AG08396 (cell line): ENCODE data around the gene RNF125.
"Not testable (repeated sequence)": the region's sequence is repeated elsewhere in the genome, so short reads cannot be mapped to it uniquely, and the experiment has no call there.

Experiments used
- DNase-seq: peaks from one replicate; pipeline ENCODE4 v3.0.0; 2012; ENCODE audit warnings: low spot score, mixed read lengths

The RNF125 gene

DNA sequence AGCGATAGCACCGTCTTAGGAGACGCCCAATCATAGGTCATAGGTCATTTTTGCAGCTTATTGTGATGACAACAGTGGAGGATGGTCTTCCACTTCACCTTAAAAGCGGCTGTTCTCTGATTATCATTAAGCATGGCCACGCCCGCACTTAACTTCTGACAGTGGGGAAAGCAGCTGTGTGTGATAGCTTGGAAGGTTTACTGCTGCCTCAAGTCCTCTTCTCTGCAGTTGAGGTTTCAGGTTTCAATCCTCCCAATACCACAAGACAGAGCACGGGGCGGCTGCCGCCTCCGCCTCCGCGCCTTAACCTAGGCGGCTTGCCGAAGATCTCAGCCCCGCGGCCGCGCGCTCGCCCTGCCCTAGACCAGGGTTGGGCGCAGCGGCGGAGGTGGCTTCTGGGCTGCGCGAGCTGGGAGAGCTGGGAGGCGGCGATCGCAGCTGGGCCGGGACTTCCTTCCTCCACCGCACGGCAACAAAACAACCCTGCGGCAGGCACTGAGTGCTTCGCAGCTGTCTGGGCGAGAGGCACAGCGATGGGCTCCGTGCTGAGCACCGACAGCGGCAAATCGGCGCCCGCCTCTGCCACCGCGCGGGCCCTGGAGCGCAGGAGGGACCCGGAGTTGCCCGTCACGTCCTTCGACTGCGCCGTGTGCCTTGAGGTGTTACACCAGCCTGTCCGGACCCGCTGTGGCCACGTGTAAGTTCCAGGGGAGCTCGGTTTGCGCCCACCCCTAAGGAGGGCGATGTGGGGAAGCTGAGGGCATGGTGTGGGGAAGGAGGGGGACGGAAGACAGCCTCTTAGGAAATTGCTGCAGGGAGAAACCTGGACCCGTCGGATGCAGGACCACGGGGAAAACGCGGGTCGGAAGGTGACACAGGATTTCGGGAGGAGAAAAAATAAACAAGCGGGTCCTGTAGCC, at the start of gene RNF125:
Gene RNF125, plus strand, starts transcription at position 495 of the 920 bp plus-strand sequence. Its CDS starts 39 bp downstream, at position 534.
- DNase-seq = peak; percentile 80

DNA sequence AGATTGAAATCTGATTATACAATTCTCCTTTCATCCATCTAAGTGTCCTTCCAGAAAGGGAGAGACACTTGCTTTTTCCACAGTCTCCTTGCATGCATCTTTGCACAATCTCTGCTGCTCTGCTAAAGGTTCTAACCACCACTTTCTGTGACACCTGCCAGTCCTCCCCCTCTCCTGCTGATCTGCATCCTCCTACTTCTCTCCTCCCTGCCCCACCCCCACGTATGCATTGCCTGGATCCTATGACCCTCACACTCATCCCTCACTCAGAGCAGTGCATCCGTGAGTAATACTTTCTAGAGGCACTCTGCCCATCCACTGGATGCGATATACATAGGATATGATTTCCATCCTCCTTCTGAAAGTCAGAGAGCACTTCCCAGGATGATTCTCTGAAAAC, 48.0 kb upstream of the RNF125 start:
- no peak for DNase-seq

DNA sequence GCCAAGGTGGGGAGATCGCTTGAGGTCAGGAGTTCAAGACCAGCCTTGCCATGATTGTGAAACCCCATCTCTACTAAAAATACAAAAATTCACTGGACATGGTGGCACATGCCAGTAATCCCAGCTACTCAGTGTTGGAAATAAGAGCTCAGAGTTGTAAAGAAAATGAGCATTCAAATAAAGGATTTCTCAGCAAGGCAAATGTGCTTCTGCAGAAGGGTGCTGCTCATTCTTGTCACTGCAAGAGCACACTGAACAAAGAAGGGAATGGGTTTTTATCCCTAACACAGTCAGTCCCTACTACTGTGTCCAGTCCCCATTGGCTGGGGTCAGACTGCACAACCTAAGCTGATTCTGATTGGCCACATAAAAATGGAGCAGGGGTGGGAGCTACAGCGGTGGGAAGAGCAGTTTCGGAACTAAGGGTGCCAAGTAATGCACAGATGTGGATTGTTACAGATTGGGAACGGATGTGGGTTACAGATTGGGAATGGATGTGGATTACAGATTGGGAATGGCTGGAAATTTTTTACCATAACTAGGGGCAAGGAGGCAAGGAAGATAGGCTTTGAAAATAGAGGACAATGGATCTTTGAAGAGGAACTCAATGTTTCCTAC, 44.6 kb upstream of the RNF125 start:
- no peak for DNase-seq

DNA sequence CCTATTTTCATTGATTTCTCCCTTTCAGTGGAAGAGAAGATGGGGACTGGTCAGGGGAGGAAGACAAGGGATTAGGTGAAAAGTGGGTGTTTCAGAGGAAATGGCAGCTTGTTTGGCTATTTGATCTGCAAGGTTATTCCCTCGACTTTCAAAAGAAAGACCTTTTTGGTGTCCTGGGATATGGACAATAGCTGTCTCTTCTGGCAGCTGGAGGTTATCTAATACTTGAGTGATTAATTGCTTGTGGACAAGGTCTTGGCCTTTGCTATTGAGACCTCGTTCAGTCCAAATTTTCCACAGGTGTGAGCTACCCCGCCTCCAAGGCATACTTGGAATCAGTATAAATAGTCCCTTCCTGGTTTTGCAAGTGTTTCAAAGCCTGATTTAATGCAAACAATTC, 42.4 kb upstream of the RNF125 start:
- no peak for DNase-seq

DNA sequence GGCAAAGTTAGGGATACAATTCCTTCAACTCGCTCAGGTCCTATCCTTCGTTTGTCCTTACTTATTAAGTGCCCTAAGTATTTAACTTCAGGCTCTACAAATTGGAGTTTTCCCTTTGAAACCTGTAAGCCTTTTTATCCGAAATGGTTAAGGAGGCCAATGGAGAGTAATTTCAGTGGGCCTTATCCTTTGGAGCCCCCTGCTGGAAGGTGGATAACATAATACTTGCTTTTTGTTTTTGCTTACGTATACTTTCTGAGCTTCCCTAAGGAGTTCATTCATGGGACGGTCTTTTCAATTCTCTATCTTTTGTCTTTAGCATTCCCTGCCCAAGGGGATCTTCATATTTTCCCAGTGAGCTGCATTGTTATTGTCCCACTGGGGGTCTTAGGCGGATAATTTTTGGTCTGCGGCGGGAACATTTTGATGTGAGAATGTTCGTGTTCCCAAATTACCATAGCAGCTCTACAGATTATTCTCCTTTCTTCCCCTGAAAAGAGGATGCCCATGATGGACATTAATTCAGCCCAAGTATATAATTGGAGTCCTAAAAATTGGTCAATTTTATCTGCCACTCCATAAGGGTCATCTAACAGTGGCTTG, 41.3 kb upstream of the RNF125 start:
- DNase-seq = peak; percentile 52

DNA sequence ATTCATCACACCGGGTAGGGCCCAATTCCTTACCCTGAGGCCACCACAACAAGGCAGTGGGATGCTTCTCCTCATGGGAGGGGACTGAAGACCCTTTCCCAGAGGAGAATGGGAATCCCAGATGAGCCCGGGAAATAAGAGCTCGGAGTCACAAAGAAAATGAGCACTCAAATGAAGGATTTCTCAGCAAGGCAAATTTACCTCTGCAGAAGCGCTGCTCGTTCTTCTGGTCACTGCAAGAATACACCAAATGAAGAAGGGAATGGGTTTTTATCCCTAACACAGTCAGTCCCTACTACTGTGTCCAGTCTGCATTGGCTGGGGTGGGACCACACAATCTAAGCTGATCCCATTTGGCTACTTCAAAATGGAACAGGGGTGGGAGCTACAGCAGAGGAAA, 40.0 kb upstream of the RNF125 start:
- no peak for DNase-seq

DNA sequence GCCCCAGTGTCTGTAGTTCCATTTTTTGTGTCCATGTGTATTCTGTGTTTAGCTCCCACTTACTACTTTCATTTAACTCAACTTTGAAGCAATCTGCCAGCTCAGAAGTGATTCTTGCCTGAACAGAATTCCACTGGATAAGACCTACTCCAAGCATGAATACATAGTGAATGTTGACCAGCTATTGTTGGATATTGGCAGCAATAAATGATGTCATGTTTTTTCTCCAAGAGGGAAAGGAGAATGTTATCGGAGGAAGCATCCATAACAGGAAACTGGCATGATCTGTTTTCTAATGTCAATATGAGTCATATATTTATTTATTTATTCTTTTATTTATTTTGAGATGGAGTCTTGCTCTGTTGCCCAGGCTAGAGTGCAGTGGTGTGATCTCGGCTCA, 38.9 kb upstream of the RNF125 start:
- no peak for DNase-seq

DNA sequence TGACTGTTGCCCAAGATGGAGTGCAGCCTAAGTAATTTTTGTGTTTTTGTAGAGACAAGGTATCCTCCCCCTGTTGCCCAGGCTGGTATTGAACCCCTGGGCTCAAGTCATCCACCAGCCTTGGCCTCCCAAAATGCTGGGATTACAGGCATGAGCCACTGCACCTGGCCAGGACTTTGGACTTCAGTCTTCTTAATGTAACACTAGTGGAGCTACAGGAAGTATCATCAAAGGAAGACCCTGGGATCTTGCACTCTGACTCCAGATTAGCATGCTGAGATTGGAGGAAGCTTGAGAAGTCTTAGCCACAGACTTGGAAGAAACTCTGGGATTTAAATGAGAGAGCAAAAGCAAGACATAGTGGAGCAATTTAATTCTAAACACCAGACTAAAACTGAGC, 37.8 kb upstream of the RNF125 start:
- DNase-seq = no peak

DNA sequence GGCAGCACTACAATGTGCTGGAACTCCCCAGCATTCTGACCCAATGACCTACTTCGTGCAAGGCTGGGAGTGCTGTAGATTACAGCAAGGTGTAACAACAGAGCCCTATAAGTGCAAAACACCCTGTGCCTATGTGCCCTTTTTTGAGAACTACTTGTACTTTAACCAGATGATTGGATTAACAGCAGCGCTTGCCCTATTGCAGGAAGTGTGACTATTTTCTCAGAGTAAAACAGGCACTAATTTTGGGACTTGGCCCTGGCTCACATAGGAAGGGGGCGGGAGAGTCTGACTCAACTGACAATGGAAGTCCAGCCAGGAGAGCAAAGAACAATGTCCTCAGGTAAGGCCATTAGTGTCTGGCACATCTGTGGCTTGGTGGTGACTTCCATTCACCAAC, 35.6 kb upstream of the RNF125 start:
- DNase-seq = no peak

DNA sequence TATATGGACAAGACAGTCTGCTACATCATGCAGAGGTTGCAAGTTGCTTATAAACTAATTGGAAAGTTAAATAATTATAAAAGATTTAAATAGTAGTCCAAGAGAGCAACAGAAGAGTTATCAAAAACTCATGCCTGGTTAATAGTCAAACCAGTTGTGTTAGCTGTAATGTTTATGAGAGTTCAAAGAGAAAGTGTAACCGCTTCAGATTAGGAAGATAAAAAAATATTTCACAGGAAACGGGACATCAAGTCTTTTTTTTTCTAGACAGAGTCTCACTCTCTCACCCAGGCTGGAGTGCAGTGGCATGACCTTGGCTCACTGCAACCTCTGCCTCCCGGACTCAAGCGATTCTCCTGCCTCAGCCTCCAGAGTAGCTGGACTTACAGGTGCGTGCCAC, 34.6 kb upstream of the RNF125 start:
- no peak for DNase-seq

DNA sequence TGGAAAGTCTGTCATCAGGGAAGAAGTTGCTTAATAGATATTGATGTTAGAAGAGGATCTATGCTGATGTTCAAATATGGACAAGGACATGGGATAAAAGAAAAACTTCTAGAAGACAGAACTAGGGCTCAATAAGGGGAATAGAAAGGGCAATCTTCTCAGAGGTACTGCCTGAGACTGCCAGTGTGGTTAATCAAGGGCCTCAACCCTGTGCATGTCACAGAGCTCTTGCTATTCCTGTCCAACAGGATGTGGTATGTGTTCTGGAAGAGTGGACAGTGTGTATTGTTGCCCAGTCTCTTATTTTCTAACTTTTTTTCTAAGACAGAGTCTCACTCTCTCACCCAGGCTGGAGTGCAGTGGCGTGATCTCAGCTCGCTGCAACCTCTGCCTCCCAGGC, 27.8 kb upstream of the RNF125 start:
- DNase-seq = no peak

DNA sequence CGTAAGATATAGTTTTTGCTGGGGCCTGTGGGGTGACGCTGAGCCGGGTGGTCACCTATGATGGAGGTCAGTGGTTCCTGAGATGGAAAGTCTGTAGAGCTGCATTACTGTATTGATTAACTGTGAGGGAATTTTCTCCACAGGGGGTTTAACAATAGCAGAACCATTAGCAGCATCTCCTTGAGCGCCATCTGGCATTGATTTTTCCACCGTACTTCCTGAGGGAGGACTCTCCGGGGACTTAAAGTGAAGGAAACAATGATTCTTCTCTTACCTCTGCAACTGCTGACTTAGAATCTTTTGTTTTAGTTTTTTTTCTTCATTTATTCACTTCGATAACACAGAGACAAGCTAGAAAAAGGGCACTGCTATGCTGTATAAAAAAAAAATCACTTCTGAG, 22.6 kb upstream of the RNF125 start:
- DNase-seq = no peak

DNA sequence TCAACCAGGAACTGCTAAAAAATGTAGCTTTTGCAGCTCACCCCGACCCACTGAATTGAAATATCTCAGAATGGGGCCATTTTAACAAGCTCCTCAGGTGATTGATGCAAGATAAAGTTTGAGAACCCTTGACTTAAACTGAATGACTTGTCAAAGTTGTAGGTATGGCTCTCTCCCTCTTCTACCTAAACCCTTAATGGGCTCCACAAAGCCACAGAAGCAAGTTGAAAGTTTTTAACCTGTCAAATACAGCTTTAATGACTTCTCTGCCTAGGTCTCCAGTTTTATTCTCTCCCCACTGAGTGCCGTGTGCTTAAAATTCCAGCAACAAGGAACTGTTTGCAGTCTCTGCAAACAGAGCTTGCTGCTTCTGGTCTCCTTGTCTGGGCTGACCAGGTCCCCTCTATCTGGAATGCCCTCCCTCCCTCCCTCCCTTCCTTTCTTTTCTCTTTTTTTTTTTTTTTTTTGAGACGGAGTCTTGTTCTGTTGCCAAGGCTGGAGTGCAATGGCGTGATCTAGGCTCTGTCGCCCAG, 19.7 kb upstream of the RNF125 start:
- DNase-seq = no peak

DNA sequence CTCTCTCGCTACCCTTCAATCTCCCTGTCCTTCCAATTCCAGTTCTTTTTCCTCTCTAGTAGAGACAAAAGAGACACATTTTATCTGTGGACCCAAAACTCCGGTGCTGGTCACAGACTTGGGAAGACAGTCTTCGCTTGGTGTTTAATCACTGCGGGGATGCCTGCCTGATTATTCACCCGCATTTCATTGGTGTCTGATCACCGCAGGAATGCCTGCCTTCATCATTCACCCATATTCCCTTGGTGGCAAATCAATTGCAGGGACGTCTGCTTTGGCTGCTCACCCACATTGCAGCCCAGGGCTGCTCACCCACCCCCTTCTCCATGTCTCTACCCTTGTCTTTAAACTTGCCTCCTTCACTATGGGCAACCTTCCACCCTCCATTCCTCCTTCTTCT, 17.5 kb upstream of the RNF125 start:
- DNase-seq = not testable (repeated sequence)

DNA sequence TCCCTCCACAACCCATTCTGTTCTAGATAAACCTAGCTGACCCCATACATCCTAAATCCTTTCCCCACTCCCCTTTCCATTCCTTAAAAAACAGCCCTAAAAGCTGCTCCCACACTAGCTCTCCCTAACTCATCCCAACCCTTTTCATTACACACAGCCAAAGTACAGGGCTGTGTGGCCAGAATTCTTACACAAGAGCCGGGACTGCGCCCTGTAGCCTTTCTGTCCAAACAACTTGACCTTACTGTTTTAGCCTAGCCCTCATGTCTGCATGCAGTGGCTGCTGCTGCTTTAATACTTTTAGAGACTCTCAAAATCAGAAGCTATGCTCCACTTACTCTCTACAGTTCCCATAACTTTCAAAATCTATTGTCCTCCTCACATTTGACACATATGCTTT, 14.8 kb upstream of the RNF125 start:
- not testable (repeated sequence) for DNase-seq

DNA sequence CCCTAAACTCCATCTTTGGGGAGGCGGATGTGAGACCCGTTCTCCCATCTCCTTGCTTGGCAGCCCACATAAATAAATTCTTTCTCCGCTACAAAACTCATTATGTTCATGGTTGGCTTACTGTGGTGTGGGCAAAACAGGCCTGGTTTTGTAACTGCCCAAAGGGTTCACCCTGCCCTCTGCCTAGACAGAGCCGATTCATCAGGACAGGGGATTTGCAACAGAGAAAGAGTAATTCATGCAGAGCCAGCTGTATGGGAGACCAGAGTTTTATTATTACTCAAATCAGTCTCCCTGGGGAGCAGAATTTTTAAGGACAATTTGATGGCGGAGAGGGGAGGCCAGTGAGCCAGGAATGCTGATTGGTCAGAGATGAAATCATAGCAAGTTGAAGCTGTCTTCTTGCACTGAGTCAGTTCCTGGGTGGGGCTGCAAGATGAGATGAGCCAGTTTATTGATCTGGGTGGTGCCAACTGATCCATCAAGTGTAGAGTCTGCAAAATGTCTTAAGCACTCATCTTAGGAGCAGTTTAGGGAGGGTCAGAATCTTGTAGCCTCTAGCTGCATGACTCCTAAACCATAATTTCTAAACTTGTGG, 8.4 kb upstream of the RNF125 start:
- DNase-seq = no peak

DNA sequence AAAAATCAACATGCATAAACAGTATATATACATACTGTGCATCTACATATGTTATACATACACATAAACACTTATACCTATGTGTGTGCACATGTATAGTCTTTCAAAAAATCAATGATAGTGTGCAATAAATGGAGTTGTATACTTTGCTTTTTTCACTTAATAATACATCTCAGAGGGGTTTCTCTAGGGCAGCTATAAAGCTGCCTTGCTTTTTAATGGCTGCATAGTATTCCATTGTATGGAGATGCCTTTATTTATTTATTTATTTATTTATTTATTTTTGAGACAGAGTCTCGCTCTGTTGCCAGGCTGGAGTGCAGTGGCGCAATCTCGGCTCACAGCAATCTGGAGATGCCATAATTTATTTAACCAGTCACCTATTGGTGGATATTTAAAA, 7.4 kb upstream of the RNF125 start:
- DNase-seq = no peak

DNA sequence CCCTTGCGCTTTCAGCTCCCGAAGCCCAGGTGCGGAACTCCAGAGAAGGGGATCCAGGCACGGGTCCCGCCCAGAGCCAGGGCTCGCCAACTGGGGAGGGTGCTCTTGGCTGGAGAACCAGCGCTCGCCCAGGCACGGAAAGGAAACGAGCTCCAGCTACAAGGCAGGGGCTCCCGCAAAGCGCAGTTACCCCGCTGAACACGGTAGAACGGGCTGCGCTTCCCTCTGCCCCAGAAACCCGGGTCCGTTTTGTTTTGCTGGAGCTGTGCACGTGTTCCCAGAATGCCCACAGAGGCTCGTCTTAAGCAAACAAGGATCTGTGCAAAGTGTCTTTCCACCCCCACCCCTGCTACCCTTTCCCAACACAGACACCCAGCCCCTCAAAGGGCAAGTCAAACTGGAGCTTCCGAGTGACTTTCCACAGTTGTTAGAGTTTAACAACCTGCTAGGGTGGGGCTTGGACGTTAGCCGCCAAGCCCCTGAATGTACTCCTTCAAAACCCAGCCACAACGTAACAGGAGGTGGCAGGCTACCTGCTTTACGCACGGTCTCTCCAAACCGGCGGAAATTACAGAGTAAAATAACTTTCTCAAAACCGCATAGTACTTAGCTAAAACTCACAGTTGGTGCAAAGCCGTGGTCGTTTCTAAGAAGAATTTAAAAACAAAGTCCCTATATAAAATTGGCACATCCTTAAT, 775 bp downstream of the RNF125 start:
- peak; percentile 39 for DNase-seq

DNA sequence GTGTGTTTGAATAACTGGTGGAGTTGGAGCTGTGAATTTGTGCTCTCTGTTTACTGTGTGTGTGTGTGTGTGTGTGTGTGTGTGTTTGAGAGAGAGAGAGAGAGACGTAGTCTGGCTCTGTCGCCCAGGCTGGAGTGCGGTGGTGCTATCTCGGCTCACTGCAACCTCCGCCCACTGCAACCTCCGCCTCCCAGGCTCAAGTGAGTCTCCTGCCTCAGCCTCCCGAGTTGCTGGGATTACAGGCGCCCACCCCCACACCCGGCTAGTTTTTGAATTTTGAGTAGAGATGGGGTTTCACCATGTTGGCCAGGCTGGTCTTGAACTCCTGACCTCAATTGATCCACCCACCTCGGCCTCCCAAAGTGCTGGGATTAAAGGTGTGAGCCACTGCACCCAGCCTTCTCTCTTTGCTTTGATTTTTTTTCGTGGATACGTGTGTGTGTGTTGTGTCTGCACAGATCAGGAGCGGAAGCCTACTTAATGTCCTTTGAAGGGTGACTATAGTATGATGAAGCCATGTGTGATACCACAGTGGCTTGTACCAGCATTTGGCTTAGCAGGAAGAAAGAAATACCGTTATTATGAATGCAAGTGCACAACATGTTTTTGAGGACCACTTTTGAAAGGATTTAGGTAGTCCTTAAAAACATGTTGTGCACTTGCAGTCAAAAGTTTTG, 1.5 kb downstream of the RNF125 start:
- not testable (repeated sequence) for DNase-seq

DNA sequence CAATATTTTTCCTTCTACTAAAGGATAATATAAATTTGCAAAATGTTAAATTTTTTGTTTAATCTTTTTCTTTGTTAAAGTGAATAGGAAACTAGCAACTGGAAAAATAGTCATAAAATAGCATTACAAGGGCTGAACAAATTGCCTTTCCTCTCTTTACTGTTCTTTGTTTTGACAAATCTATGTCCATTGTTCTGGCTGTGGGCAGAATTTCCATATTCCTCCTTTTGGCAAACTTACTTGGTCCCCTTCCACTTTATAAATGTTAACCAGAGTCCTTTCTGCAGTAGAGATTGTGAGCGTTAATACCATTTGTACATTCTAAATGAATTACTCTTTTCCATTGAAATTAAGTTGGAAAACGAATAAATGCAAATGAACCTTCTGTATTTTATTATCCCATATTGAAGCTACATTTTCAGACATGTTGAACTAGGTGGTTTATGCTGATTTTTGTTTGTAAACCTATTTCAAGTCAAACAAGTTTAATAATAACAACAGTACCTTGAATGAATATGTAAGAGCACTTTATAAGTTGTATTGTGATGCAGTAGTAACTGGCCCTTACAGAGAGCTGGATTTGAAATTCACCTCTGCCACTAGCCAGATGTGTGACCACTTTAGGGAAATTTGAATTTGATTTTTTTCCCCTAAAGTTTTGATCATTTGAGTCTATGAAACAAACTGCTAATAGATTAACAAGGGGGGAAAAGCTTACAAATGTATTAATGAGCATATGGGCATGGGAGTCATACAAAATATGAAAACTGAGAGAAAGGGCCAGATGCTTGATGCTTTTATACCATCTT, 3.3 kb downstream of the RNF125 start:
- no peak for DNase-seq
